IPS-20b (cell line): ENCODE measurements around the gene TUFM.
"Not testable (repeated sequence)": the region's sequence is repeated elsewhere in the genome, so short reads cannot be mapped to it uniquely, and the experiment has no call there.

ENCODE experiments used
- H3K27ac ChIP-seq: one replicate; pipeline ENCODE4 v1.5.1; 2013; ENCODE audit warnings: low read length
- H3K27me3 ChIP-seq: 2 replicates; pipeline ENCODE4 v1.6.1; 2013; ENCODE audit warnings: mild to moderate bottlenecking, low read length, inconsistent platforms; ENCODE audit not compliant: insufficient read depth
- H3K36me3 ChIP-seq: 2 replicates; pipeline ENCODE4 v1.6.1; 2013; ENCODE audit warnings: low read depth, mild to moderate bottlenecking, inconsistent platforms, low read length, moderate library complexity; ENCODE audit not compliant: insufficient read depth
- H3K4me1 ChIP-seq: 2 replicates; pipeline ENCODE4 v1.6.1; 2013; ENCODE audit warnings: mild to moderate bottlenecking, control low read depth, inconsistent platforms, low read length, moderate library complexity; ENCODE audit not compliant: insufficient read depth
- H3K4me3 ChIP-seq: 2 replicates; pipeline ENCODE4 v1.5.1; 2013; ENCODE audit warnings: mild to moderate bottlenecking, low read length, inconsistent platforms
- H3K9ac ChIP-seq: 2 replicates; pipeline ENCODE4 v1.6.1; 2013; ENCODE audit warnings: low read depth, mild to moderate bottlenecking, inconsistent platforms, low read length, moderate library complexity
- H3K9me3 ChIP-seq: 2 replicates; pipeline ENCODE4 v1.6.1; 2013; ENCODE audit warnings: mild to moderate bottlenecking, low read depth, low read length, inconsistent platforms; ENCODE audit not compliant: insufficient read depth

The TUFM gene

GRCh38 chr16:28820546-28820945 is 25.6 kb downstream of the TUFM start:
- peaks cover 11% of the 10 kb centered on the region for H3K36me3 ChIP-seq
- not testable (repeated sequence) for H3K4me3 ChIP-seq, H3K27ac ChIP-seq, H3K9me3 ChIP-seq, H3K27me3 ChIP-seq, H3K4me1 ChIP-seq, H3K9ac ChIP-seq

- Histone ChIP-seq H3K27ac (no peak overlapping the region), H3K27me3 (no peaks in the 10 kb centered on the region), H3K36me3 (peaks cover 6% of the 10 kb centered on the region), H3K4me3 (no peak overlapping the region), H3K4me1 (peaks cover 2% of the 10 kb centered on the region), H3K9me3 (no peaks in the 10 kb centered on the region), H3K9ac (no peak overlapping the region)
These were observed 26.1 kb downstream of the TUFM start for GRCh38 chr16:28820016-28820415.

GRCh38 chr16:28807445-28808120 is 38.6 kb downstream of the TUFM start:
- H3K27ac ChIP-seq, H3K27me3 ChIP-seq, H3K36me3 ChIP-seq, H3K9ac ChIP-seq, H3K4me1 ChIP-seq, H3K4me3 ChIP-seq, H3K9me3 ChIP-seq: not testable (repeated sequence)

GRCh38 chr16:28802235-28803019 is 43.7 kb downstream of the TUFM start:
- not testable (repeated sequence) for H3K4me3 ChIP-seq, H3K36me3 ChIP-seq, H3K27ac ChIP-seq, H3K4me1 ChIP-seq, H3K27me3 ChIP-seq, H3K9me3 ChIP-seq, H3K9ac ChIP-seq
